Effector CD4-positive, alpha-beta T cell (primary cell): ENCODE measurements around the gene ARL4C.

Source experiments
- DNase-seq: peaks from one replicate; pipeline ENCODE4 v3.0.0-alpha.2; 2020

ARL4C gene

DNA sequence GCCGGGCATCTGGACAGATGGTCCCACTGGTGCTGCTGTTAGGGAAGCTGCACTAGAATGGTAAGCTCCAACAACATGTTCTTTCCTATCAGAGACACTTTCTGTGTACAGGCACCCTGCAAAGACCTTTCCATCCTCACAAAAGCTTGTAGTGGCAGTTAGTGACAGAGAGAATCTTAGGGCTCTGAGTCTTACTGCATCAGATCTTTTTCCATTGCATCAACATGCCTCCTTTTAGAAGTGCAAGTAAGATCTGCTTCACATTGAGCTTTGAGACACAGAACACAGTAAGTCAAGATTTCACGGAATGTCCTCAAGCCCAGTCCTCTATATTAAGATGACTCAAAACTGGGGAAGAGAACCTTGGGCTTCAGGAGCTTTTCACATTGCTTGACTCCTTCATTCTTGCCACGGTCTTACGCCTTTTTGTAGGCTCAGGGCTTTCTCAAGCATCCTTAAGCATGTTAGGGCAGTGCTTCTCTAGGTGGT is 52.6 kb downstream of the ARL4C start:
- DNase-seq: no peak
